ENCODE results near the gene PRR16.

- TF ChIP-seq CREB5 (CRISPR knock-in tag; IDR thresholded peaks at IDR 0.05; ENCODE audit: low read depth), result no peak
- TF ChIP-seq GLIS3 (CRISPR knock-in tag; IDR thresholded peaks at IDR 0.05), result no peak
- no peak for TF ChIP-seq CSRNP3 (CRISPR knock-in tag; IDR thresholded peaks at IDR 0.05)
- TF ChIP-seq OSR1 (CRISPR knock-in tag; IDR thresholded peaks at IDR 0.05), result no peak
- TF ChIP-seq ARNTL (CRISPR knock-in tag; IDR thresholded peaks at IDR 0.05; ENCODE audit: borderline replicate concordance, low read depth), result no peak
- TF ChIP-seq ZFP3 (CRISPR knock-in tag; IDR thresholded peaks at IDR 0.05), result no peak
- TF ChIP-seq ZFP30 (CRISPR knock-in tag; IDR thresholded peaks at IDR 0.05), result no peak
- TF ChIP-seq ZC3H10 (CRISPR knock-in tag; IDR thresholded peaks at IDR 0.05), result no peak
- no peak for TF ChIP-seq ESRRG (CRISPR knock-in tag; IDR thresholded peaks at IDR 0.05)
- TF ChIP-seq TCF4 (CRISPR knock-in tag; IDR thresholded peaks at IDR 0.05; ENCODE audit: borderline replicate concordance), result no peak
- TF ChIP-seq PATZ1 (CRISPR knock-in tag; IDR thresholded peaks at IDR 0.05; ENCODE audit: borderline replicate concordance), result no peak
- TF ChIP-seq TOX (CRISPR knock-in tag; IDR thresholded peaks at IDR 0.05; ENCODE audit: borderline replicate concordance), result no peak
- no peak for TF ChIP-seq ZNF70 (CRISPR knock-in tag; IDR thresholded peaks at IDR 0.05)
- no peak for TF ChIP-seq CSDC2 (CRISPR knock-in tag; IDR thresholded peaks at IDR 0.05)
These were observed 54.5 kb downstream of the PRR16 start for GRCh38 chr5:120518581-120518980.
